Measurements from ENCODE around the gene RYR1.

- TF ChIP-seq, protein P1, sequence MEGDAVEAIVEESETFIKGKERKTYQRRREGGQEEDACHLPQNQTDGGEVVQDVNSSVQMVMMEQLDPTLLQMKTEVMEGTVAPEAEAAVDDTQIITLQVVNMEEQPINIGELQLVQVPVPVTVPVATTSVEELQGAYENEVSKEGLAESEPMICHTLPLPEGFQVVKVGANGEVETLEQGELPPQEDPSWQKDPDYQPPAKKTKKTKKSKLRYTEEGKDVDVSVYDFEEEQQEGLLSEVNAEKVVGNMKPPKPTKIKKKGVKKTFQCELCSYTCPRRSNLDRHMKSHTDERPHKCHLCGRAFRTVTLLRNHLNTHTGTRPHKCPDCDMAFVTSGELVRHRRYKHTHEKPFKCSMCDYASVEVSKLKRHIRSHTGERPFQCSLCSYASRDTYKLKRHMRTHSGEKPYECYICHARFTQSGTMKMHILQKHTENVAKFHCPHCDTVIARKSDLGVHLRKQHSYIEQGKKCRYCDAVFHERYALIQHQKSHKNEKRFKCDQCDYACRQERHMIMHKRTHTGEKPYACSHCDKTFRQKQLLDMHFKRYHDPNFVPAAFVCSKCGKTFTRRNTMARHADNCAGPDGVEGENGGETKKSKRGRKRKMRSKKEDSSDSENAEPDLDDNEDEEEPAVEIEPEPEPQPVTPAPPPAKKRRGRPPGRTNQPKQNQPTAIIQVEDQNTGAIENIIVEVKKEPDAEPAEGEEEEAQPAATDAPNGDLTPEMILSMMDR (IDR thresholded peaks at IDR 0.05; ENCODE audit: insufficient read depth, low read length) = no peak
- TF ChIP-seq GABPA (IDR thresholded peaks at IDR 0.05; ENCODE audit: low read depth) (no peak), POLR2AphosphoS5 (IDR thresholded peaks at IDR 0.05; ENCODE audit: low read depth) (no peak), REST (IDR thresholded peaks at IDR 0.05; ENCODE audit: insufficient replicate concordance, low read depth) (no peak)
These were observed 82.4 kb downstream of the RYR1 start for GRCh38 chr19:38515896-38516295.

All from HL-60 (cell line).